HG03108 (cell line): ENCODE data around the gene LMBRD1.
"Not testable (repeated sequence)": the region's sequence is repeated elsewhere in the genome, so short reads cannot be mapped to it uniquely, and the experiment has no call there.

Experiments used
- ATAC-seq: cut with Tn5 transposase; IDR thresholded peaks from one replicate; pipeline ENCODE4 v1.9.1; 2021; ENCODE audit warnings: moderate library complexity; ENCODE audit not compliant: unreplicated experiment

LMBRD1 gene

DNA sequence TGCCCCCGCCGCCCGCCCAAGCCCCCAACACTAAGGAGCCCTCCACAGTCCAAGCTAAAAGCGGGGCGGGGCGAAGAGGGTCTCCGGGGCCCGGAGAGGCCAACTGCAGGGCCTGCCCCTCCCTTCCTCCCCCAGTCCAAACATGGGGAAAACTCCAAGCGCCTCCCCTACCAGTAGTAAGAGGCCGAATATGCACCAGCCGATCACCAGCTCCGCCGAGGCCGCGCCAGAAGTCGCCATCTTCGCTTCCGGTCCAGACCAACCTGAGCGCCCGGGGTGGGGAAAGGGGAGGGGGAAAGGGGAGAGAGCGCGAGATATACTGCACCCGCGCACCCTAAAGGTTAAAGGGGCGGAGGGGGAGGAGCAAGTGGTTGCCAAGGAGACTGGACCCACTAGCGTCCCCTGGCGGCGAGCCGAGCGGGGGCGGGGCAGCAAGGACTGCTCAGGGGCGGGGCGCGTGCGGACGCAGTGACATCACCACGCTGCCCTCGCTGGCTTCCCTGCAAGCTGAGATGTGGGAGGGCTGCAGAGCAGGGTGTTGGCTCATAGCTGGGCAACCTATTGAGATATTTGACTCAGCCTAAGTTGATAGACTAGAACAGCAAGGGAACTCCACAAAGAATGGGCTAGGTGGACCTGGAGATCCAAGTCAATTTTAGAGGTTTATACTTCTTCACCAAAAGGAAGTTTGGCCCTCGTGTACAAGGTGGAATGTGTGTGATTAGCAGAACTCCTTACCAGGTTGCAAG, at the start of gene LMBRD1:
Gene LMBRD1 (minus strand): TSS at position 369 of the 749 bp plus-strand sequence. CDS start 129 bp downstream, at position 240.
- ATAC-seq: peak; percentile 91

GRCh38 chr6:69846312-69846711, 49.5 kb upstream of the LMBRD1 start:
- no peak for ATAC-seq

- ATAC-seq: no peak
Observed at GRCh38 chr6:69843189-69843588, 46.4 kb upstream of the LMBRD1 start.

GRCh38 chr6:69841862-69842261, 45.1 kb upstream of the LMBRD1 start:
- ATAC-seq: no peak

DNA sequence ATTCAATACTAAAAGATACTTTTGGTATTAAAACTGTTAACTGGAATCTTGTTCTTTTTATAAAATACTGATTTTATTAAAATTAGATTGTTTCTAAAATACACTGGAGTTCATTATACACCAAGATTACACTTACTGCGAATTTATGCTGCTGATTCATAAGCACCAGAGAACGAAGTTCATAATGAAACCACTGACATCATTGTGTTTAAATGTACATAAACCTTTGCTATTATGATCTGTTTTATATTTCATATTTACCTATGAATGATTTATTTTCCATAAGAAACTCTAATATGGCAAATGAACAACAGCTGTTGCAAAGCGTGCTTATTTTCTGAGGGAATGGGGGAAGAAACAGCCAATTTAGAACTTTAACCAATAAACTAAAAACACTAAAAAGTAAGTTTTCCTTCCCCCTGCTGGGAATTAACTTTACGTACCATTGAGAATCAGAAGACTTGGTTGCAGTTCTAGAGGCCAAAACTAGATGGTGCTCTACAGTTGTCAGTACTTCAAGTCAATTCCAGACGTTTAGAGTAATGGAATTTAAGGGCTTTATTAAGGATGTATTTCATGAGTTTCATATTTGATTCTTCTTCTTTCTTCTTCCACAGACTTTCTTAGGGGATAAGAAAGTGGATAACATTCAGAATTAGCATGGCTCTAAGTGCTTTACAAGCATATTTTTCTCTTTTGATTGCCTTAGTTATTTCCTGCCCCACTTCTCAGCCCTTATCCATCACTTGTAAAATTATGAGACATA, 38.8 kb upstream of the LMBRD1 start:
- peak; percentile 69 for ATAC-seq

- no peak for ATAC-seq
Observed at GRCh38 chr6:69832558-69832957, 35.7 kb upstream of the LMBRD1 start.

GRCh38 chr6:69827276-69827893, 30.6 kb upstream of the LMBRD1 start:
- no peak for ATAC-seq

DNA sequence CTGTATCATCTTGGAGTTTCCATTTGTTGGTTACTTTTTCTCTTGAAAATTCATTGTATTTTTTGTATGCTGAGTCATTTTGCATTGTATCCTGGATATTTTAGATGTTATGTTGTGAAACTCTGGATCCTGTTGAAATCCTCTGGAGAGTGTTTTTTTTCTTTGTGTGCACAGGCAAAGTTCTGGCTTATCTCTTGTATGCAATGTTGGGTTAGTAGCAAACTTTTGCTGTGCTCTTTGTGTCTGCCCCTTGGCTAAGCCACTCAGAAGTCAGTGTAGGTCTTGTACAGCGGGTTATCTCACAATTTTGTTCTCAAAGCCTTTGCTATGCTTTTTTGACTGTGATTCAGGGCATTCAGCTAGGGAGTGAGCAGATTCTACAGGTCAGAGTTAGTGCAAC, 29.1 kb upstream of the LMBRD1 start:
- ATAC-seq: no peak

DNA sequence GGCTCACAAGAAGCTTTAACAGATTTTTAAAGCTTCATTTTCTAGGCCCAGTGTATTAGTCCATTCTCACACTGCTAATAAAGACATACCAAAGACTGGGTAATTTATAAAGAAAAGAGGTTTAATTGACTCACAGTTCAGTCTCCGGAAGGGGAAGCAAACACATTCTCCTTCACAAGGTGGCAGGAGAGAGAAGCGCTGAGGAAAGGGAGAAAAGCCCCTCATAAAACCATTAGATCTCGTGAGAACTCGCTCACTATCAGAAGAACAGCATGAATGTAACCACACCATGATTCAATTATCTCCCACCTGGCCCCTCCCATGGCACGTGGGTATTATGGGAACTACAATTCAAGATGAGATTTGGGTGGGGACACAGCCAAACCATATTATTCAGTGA, 27.5 kb upstream of the LMBRD1 start:
- ATAC-seq: not testable (repeated sequence)

DNA sequence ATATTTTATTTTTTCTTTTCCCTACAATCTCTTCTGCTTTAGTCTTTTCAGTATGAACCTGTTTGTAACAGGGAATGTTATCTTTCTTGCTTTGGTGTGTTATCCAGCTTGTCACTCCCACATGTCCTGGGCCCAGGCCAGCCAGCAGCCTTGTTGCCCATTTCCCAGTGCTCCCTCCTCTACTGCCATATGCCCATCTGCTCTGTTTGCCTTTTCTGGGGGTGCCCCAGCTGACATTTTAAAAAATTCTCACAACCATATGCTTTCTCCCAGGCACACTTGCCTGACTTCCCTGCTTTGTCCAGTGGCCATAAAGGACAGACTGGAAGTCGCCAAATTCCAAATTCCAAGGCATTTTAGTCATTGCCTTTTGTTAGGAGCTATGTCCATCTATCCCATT, 23.6 kb upstream of the LMBRD1 start:
- no peak for ATAC-seq

GRCh38 chr6:69820018-69820417, 23.2 kb upstream of the LMBRD1 start:
- ATAC-seq: no peak

GRCh38 chr6:69819138-69819537, 22.3 kb upstream of the LMBRD1 start:
- no peak for ATAC-seq

- ATAC-seq: no peak
Observed at GRCh38 chr6:69818223-69818930, 21.6 kb upstream of the LMBRD1 start.

DNA sequence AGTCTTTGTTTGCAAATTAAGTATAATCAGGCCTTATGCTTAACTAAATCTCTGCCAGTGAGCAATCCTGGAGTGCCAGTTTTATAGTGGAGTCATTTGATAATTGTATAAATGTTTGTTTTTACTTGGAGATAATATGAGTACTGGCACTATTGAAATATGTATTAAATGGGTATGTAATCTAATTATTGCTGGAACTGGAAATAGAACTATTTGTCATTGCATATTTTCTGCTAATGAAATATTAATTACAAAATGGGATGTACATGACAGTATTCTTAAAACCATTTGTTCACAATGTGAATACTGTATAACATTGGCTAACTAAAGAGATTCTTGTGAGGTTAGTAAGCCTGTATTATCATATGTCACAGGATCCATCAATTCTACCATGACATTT, 20.5 kb upstream of the LMBRD1 start:
- ATAC-seq: no peak

DNA sequence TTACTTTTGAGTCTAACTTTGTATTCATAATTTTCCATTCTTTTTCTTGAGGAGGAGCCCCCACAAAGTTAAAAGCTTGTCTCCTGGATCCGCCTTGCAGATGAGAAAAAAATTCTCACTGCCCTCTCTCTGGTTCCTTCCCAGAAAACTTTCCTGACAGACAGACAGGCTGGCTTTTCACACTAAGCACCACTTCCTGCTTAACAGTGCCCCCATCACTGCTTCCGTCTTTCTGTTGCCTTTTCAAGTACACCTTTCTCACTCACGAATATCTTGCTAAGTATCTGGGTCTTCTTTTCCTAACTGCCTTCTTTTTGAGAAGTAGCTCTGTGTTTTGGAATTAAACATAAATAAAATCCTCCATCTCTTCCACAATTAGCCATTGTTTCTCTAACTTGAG, 19.8 kb upstream of the LMBRD1 start:
- ATAC-seq: no peak

GRCh38 chr6:69816026-69816425, 19.2 kb upstream of the LMBRD1 start:
- peak; percentile 69 for ATAC-seq

- ATAC-seq: peak; percentile 39
Observed at GRCh38 chr6:69813508-69813907, 16.7 kb upstream of the LMBRD1 start.

DNA sequence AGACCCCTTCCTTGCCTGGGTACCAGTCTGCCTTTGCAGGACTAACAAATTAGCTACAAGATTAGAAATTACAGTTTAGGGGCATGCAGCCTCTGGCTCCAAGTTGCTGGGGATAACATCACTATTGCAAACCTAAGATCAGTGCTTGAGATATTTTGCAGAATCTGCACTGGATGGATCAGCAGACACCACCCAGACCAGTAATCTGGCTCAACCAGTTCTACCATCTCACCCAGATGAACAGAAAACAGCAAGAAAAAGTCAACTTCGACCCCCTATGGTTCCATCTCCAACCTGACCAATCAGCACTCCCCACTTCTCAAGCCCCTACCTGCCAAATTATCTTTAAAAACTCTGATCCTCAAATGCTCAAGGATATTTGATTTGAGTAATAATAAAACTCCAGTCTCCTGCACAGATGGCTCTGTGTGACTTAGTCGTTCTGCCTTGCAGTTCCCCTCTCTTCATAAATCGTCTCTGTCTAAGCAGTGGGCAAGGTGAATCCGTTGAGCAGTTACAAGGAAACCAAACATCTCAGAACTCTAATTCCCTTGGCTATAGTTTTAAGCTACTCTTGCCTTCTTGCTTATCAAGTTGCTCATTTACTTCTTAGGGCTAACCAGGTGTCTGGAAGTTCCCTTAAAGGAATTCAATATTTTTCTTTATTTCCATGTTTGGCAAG, 16.1 kb upstream of the LMBRD1 start:
- ATAC-seq: no peak

DNA sequence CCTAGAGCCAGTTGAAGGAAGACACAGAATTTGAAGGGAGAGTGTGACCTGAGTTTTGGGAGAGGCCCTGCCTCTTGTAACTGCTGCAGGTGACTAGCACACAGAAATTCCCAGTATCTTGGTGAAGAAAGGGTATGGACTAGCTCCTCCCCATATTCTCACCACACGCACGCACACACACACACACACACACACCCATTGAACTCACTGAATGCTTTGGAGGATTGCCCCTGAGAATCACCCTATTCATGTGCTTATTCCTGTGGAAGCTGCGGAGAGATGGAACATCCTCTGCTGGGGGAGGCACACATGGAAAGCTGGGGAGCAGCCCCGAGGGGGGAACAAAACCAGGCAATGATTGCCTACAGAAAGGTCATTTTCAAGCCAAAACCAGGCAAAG, 6.2 kb upstream of the LMBRD1 start:
- ATAC-seq: no peak

- no peak for ATAC-seq
Observed at GRCh38 chr6:69801711-69802110, 4.9 kb upstream of the LMBRD1 start.

DNA sequence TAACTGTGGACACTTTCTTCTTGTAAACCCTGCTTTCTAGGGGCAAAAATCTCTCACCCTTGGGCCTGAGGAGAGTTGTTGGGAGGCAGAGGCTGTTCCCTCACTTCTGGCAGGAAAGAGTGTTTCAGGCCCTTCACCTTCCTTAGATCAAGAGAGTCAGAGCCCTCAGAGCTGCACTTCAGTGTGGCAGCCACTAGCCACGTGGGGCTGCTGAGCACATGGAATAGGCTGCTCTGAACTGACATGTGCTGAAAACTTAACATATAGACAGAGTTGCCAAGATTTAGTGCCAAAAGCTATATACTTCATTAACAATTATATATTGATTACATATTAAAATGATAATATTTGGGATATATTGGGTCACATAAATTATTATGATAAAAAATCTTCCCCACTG, 4.4 kb upstream of the LMBRD1 start:
- ATAC-seq: no peak
